ENCODE measurements around the gene CD81. TPM values are rescaled to one million over a fixed set of nuclear protein-coding genes. Genes with fewer than 3 reads are reported as not detected.
A peak's percentile ranks its signal among the peaks of the same experiment; 100 is the strongest.

Gene CD81
- total RNA-seq, 2 experiments from 2014 or later: 127 to 128 TPM

DNA sequence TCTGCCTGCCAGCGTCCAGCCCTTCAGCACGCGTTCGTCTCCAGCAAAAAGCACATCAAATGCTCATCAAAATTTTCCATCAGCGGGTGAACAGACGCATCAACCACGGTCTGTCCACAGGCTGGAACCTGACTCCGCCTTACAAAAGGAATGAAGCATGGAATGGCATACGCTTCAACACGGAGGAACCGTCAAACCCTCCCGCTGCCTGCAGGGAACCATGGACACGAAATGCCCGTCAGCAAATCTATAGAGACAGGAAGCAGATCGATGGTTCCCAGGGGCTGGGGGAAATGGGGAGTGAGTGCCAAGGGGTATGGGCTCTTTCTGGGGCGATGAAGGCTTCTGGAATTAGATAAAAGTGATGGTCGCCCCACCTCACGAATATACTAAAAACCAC, 39.7 kb downstream of the CD81 start:
- CTCF ChIA-PET: interaction anchor here (1.4 kb wide), 1 partner anchor 111 kb away, joined by 18 read pairs; no protein-coding TSS in a partner anchor
- H3K36me3 Mint-ChIP-seq (ENCODE audit: low read depth): no peaks in the 10 kb centered on the region
- H3K27me3 Mint-ChIP-seq (ENCODE audit: low read depth): no peaks in the 10 kb centered on the region
- H3K9me3 Mint-ChIP-seq: no peaks in the 10 kb centered on the region
- intact Hi-C loops (cut with micrococcal nuclease): no loop called here
- peaks cover 2% of the 10 kb centered on the region for H3K4me1 Mint-ChIP-seq (ENCODE audit: low read depth)
- no peak overlapping the region for H3K4me3 Mint-ChIP-seq
- H3K27ac Mint-ChIP-seq: no peak overlapping the region
- no peak for DNase-seq

DNA sequence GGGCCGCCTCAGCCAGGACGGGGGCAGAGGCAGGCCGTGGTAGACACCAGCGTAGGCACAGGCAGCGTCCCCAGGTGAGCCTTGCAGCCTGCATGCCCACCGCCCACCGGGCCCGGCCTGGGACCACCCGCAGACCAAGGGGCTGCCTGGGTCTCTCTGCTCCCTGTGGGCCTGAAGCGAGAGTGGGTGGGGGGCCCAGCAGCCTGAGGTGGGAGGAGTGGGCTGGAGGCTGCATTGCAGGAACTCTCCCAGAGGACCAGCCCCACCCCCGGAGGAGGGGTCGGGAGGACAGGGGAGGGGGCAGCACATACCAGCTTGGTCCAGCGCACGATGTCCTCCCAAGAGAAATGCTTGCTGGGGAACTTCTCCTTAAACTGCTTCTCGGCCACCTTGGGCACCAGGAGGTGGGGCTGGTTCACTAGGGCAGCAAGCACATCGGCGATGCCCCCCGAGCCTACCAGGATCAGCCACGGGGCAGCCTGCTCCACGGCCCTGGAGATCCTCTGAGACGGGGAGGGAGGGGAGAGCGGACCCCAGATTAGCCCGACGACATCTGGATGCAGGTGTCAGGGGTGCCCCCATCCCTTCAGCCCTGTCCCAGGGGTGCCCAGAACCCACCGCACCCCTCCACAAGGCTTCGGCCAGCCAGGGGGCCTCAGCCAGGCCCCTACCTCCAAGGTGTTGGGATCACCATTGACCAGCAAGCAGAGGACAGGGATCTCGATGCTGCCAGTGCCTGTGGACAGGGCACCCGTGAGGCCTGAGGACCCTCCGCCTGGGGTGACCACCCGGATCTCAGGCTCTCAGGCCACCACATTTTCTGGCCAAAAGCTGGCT, 41.0 kb downstream of the CD81 start:
- Mint-ChIP-seq H3K9me3 (no peaks in the 10 kb centered on the region), H3K4me3 (no peak overlapping the region), H3K36me3 (ENCODE audit: low read depth) (no peaks in the 10 kb centered on the region), H3K4me1 (ENCODE audit: low read depth) (peaks cover 2% of the 10 kb centered on the region), H3K27ac (no peak overlapping the region), H3K27me3 (ENCODE audit: low read depth) (no peaks in the 10 kb centered on the region)
- intact Hi-C loops (cut with micrococcal nuclease): no loop called here
- DNase-seq: no peak
- CTCF ChIA-PET: interaction anchor here (1.4 to 5.9 kb wide), 6 partner anchors 17 to 232 kb away, joined by 6 to 197 read pairs (median 24); partner anchors contain the start of genes C11orf21, TSPAN32 and TSSC4

GRCh38 chr11:2418693-2419360, 41.7 kb downstream of the CD81 start:
- H3K27ac Mint-ChIP-seq: no peak overlapping the region
- intact Hi-C loops (cut with micrococcal nuclease): no loop called here
- no peak for DNase-seq

GRCh38 chr11:2419638-2420501, 42.8 kb downstream of the CD81 start:
- Mint-ChIP-seq H3K36me3 (ENCODE audit: low read depth) (no peaks in the 10 kb centered on the region), H3K9me3 (no peaks in the 10 kb centered on the region), H3K4me3 (no peak overlapping the region), H3K27me3 (ENCODE audit: low read depth) (no peaks in the 10 kb centered on the region), H3K27ac (no peak overlapping the region), H3K4me1 (ENCODE audit: low read depth) (peaks cover 2% of the 10 kb centered on the region)
- intact Hi-C loops (cut with micrococcal nuclease): loop anchor here (1.0 kb wide), 5 partner anchors 20 to 254 kb away; partner anchors contain the start of gene TSSC4
- DNase-seq: peak; percentile 72
- CTCF ChIA-PET: interaction anchor here (0.6 to 7.9 kb wide), 26 partner anchors 11 to 594 kb away, joined by 3 to 197 read pairs (median 4); partner anchors contain the start of genes C11orf21, TSPAN32 and TSSC4

More at GRCh38 chr11:2418693-2419360, 41.7 kb downstream of the CD81 start:
- CTCF ChIA-PET: interaction anchor here (0.6 to 7.9 kb wide), 12 partner anchors 10 to 595 kb away, joined by 3 to 197 read pairs (median 16); partner anchors contain the start of genes C11orf21, TSPAN32 and TSSC4
- Mint-ChIP-seq H3K9me3 (no peaks in the 10 kb centered on the region), H3K27me3 (ENCODE audit: low read depth) (no peaks in the 10 kb centered on the region), H3K4me1 (ENCODE audit: low read depth) (peaks cover 2% of the 10 kb centered on the region), H3K4me3 (no peak overlapping the region), H3K36me3 (ENCODE audit: low read depth) (no peaks in the 10 kb centered on the region)

- Mint-ChIP-seq H3K9me3 (no peaks in the 10 kb centered on the region), H3K27ac (no peak overlapping the region), H3K27me3 (ENCODE audit: low read depth) (no peaks in the 10 kb centered on the region), H3K4me1 (ENCODE audit: low read depth) (peaks cover 2% of the 10 kb centered on the region), H3K4me3 (no peak overlapping the region), H3K36me3 (ENCODE audit: low read depth) (no peaks in the 10 kb centered on the region)
- intact Hi-C loops (cut with micrococcal nuclease): loop anchor here (1.0 kb wide), 5 partner anchors 20 to 254 kb away; partner anchors contain the start of gene TSSC4
- CTCF ChIA-PET: interaction anchor here (0.5 to 7.9 kb wide), 23 partner anchors 11 to 582 kb away, joined by 3 to 197 read pairs (median 5); partner anchors contain the start of genes C11orf21, KCNQ1, TSPAN32 and TSSC4
- DNase-seq: peak; percentile 75
These were observed 43.6 kb downstream of the CD81 start for GRCh38 chr11:2420502-2421225.

DNA sequence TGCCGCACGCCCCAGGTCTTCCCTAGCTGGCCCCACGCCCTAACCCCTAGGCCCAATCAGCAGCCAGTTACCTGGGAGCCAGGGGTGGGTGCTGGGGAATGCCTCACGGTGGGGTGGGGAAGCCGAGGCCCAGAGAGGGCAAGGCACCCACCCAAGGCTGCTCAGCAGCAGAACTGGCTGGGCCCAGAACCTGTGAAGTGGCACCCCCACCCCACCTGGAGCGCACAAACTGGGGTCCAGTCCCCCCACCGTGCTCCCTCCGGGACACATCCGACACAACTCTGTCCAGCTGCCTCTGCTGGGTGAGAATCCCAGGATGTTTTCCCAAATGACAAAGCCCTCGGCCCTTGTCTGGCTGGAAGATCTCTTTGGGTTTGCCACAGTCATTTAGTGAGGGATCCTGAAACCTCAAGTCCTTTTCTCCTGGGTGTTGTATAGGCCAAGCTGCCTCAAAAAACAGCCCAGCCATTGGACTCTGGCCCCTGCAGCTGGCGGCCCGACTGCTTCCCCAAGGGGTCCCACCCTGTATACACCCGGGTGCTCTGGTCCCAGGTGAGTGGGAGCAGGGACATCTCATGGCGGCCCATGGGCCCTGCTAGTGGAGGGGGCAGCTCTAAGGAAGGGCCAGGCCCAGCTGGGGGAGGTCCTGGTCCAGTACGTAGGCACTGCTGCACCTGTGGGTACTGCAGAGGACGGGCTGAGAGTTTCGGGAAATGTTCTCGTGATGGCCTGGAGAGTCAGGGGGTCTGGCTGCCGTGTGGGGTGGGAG, 44.3 kb downstream of the CD81 start:
- Mint-ChIP-seq H3K27me3 (ENCODE audit: low read depth) (no peaks in the 10 kb centered on the region), H3K27ac (no peak overlapping the region), H3K9me3 (no peaks in the 10 kb centered on the region), H3K4me3 (no peak overlapping the region), H3K36me3 (ENCODE audit: low read depth) (no peaks in the 10 kb centered on the region), H3K4me1 (ENCODE audit: low read depth) (peaks cover 2% of the 10 kb centered on the region)
- intact Hi-C loops (cut with micrococcal nuclease): no loop called here
- CTCF ChIA-PET: interaction anchor here (0.5 to 7.9 kb wide), 23 partner anchors 12 to 582 kb away, joined by 3 to 197 read pairs (median 5); partner anchors contain the start of genes C11orf21, KCNQ1, TSPAN32 and TSSC4
- DNase-seq: no peak

DNA sequence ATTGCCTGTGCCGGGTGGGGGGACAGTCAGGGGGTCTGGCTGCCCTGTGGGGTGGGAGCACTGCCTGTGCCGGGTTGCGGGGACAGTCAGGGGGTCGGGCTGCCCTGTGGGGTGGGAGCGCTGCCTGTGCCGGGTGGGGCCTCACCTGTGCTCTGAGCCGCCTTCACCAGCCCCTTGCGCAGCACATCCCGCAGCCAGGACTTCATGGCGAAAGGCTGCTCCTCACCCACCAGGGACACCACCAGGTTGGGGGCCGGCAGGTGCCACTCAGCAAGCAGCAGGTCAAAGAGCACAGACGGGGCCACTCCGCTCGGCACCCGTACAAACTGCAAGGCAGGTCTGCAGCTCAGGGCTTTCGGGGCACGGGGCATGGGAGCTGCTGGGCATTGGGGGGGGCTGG, 44.9 kb downstream of the CD81 start:
- Mint-ChIP-seq H3K36me3 (ENCODE audit: low read depth) (no peaks in the 10 kb centered on the region), H3K9me3 (no peaks in the 10 kb centered on the region), H3K27ac (no peak overlapping the region), H3K4me3 (no peak overlapping the region), H3K4me1 (ENCODE audit: low read depth) (peaks cover 2% of the 10 kb centered on the region), H3K27me3 (ENCODE audit: low read depth) (no peaks in the 10 kb centered on the region)
- CTCF ChIA-PET: interaction anchor here (1.3 to 7.9 kb wide), 6 partner anchors 21 to 470 kb away, joined by 3 to 197 read pairs (median 14); partner anchors contain the start of genes C11orf21, TSPAN32 and TSSC4
- intact Hi-C loops (cut with micrococcal nuclease): no loop called here
- DNase-seq: no peak

DNA sequence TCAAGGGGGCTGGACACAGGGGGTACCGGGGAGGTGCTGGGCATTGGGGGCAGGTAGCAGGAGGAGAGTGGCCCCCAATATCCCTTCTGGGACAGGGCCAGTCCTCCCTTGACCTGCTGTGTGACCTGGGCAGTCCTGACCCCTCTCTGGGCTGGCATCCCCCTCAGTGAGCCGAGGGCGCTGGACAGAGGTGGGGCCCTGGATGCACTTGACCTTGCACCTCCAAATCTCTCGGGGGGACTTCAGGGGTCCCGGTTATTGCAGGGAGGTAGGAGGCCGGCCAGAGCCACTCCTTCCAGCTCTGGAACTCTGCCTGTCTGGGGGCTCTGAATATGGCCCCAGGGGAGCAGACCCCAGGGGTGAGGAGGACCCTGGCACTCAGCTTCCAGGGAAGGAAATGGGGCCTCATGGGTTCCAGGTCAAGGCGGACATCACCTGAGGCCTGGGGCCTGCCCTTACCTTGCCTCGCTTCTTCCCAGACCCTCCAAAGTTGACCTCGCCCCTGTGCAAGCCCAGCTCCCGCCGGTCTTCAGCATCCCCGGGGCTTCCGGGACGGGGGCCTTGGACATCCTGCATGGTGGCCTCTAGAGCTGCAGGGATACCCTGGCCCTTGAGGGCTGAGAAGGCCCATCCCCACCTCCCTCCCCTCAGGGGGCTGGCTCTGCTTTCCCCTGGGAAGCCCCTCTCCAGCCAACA, 45.5 kb downstream of the CD81 start:
- Mint-ChIP-seq H3K4me3 (no peak overlapping the region), H3K4me1 (ENCODE audit: low read depth) (peaks cover 2% of the 10 kb centered on the region), H3K27ac (no peak overlapping the region), H3K9me3 (no peaks in the 10 kb centered on the region), H3K36me3 (ENCODE audit: low read depth) (no peaks in the 10 kb centered on the region), H3K27me3 (ENCODE audit: low read depth) (no peaks in the 10 kb centered on the region)
- intact Hi-C loops (cut with micrococcal nuclease): no loop called here
- no peak for DNase-seq
- CTCF ChIA-PET: interaction anchor here (0.5 to 7.9 kb wide), 4 partner anchors 110 to 640 kb away, joined by 3 to 197 read pairs (median 42); partner anchors contain the start of genes C11orf21 and TSPAN32

- Mint-ChIP-seq H3K4me3 (no peak overlapping the region), H3K9me3 (no peaks in the 10 kb centered on the region), H3K4me1 (ENCODE audit: low read depth) (peaks cover 2% of the 10 kb centered on the region), H3K36me3 (ENCODE audit: low read depth) (no peaks in the 10 kb centered on the region), H3K27ac (no peak overlapping the region), H3K27me3 (ENCODE audit: low read depth) (no peaks in the 10 kb centered on the region)
- intact Hi-C loops (cut with micrococcal nuclease): no loop called here
- CTCF ChIA-PET: interaction anchor here (0.5 to 7.9 kb wide), 3 partner anchors 110 to 639 kb away, joined by 3 to 197 read pairs (median 81); partner anchors contain the start of genes C11orf21 and TSPAN32
- no peak for DNase-seq
These were observed 46.3 kb downstream of the CD81 start for GRCh38 chr11:2423157-2424025.

Measured in activated naive CD4-positive, alpha-beta T cell treated with anti-CD3 and anti-CD28 coated beads for 36 hours (primary cell).